HG02588 (cell line): ENCODE measurements around the gene CNBD2.
"Not testable (repeated sequence)": the region's sequence is repeated elsewhere in the genome, so short reads cannot be mapped to it uniquely, and the experiment has no call there.

Source experiments
- ATAC-seq: cut with Tn5 transposase; IDR thresholded peaks from one replicate; pipeline ENCODE4 v1.9.1; 2021; ENCODE audit warnings: mild to moderate bottlenecking, moderate library complexity; ENCODE audit not compliant: unreplicated experiment

CNBD2 gene

GRCh38 chr20:35967979-35968640, at the start of gene CNBD2:
CNBD2 (plus strand) TSS chr20:35968590; CDS start chr20:35968763, 173 bp downstream.
- ATAC-seq = no peak

GRCh38 chr20:35920523-35920922, 47.9 kb upstream of the CNBD2 start:
- no peak for ATAC-seq

DNA sequence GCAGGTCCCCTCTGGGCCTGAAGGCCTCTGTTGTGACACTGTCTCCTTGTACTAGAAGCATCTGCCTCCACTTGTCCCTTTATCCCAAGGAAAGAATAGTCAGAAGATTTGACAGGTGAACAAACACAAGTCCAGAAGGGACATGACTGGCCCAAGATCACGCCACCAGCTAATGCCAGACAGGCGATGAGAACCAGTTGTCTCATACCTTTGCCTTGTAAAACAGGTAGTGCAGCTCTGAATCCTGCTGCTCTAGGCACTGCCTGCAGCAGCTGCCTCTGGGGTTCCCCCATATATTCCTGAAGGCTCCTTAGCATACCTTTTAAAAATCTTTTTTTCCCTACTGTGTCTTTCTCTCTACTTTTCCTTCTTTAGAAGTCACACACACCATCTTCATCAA, 39.1 kb upstream of the CNBD2 start:
- ATAC-seq = no peak

GRCh38 chr20:35934050-35934449, 34.3 kb upstream of the CNBD2 start:
- ATAC-seq = no peak

GRCh38 chr20:35939264-35939663, 29.1 kb upstream of the CNBD2 start:
- ATAC-seq = no peak

- ATAC-seq = no peak
These were observed 26.8 kb upstream of the CNBD2 start for GRCh38 chr20:35941620-35942019.

GRCh38 chr20:35942243-35942642, 26.1 kb upstream of the CNBD2 start:
- ATAC-seq = no peak

GRCh38 chr20:35947489-35947888, 20.9 kb upstream of the CNBD2 start:
- no peak for ATAC-seq

- ATAC-seq = no peak
These were observed 20.5 kb upstream of the CNBD2 start for GRCh38 chr20:35947907-35948306.

DNA sequence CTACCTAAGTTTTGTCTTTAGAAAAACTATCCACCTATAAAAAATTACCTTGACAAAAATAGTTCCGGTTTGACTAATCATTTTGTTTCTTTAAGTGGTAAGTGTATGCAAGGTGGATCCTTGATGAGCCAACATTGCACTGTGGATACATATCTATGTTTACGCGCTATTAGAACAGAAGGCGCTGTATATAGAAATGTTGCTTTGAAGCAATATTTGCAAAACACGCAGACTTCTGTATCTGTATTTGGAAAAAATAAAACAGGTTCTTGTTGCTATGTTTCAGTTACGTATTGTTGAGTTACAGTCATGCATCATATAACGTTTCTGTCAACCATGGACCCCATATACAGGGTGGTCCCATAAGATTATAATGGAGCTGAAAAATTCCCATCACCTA, 18.3 kb upstream of the CNBD2 start:
- no peak for ATAC-seq

GRCh38 chr20:35952080-35952479, 16.3 kb upstream of the CNBD2 start:
- ATAC-seq = not testable (repeated sequence)

GRCh38 chr20:35952480-35953386, 15.7 kb upstream of the CNBD2 start:
- ATAC-seq = no peak

GRCh38 chr20:35953387-35954199, 14.8 kb upstream of the CNBD2 start:
- ATAC-seq = peak; percentile 34

GRCh38 chr20:35954200-35954906, 14.0 kb upstream of the CNBD2 start, which contains the start of gene SCAND1:
SCAND1 (minus strand) TSS chr20:35954502; CDS start chr20:35954284, 218 bp downstream.
- ATAC-seq = peak; percentile 80

DNA sequence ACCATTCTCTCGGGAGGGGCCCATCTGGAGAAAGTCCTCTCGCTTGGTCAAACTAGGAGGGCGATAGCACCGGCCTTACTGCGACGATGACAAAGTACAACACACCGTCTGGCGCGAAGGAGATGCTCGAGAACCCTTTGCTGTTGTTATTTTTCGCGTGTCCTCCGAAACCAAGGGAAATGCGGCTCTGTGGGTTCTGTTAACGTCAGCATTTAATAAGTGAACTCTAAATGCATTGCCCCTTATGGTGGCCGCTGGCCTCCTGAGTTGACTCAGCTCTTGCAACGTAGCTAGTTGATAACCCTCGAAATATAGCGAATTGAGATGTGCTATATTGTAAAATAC, 13.5 kb upstream of the CNBD2 start:
- ATAC-seq = no peak

DNA sequence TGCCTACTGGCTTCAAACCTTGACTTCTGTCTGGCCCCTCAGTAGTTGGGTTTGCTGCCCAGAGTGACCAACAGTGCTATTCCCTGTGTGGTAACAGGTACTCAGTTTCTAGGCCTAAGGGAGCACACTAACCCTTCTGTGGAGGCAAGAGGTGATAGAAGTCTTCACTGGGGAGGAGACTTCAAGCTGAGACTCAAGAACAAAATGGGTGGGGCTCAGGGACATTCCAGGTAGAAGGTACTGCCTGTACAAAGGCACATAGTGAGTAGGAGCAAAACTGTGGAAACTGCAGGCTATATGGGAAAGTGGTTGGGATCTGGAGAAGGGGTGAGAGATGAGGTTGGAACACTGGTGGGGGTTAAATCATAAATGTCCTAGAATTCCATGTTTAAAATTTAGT, 11.8 kb upstream of the CNBD2 start:
- no peak for ATAC-seq

GRCh38 chr20:35959291-35959690, 9.1 kb upstream of the CNBD2 start:
- ATAC-seq = not testable (repeated sequence)

DNA sequence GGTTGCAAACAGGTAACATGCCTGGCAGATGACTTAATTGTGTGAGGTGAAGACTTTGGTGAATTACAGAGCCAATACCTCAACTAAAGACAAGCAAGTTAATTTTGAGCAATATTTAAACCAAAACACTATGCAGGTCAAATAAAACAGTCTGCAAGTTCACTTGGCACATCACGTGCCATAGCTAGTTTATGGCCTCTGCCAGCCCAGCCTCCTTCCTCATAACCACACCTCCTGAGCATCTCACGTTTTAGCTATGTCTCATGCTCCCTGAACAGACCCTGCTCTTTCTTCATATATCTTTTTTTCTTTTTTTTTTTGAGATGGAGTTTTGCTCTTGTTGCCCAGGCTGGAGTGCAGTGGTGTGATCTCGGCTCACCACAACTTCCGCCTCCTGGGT, 4.5 kb upstream of the CNBD2 start:
- no peak for ATAC-seq

- ATAC-seq = no peak
These were observed 540 bp downstream of the CNBD2 start for GRCh38 chr20:35968930-35969329.

- no peak for ATAC-seq
These were observed 3.6 kb downstream of the CNBD2 start for GRCh38 chr20:35971981-35972380.

DNA sequence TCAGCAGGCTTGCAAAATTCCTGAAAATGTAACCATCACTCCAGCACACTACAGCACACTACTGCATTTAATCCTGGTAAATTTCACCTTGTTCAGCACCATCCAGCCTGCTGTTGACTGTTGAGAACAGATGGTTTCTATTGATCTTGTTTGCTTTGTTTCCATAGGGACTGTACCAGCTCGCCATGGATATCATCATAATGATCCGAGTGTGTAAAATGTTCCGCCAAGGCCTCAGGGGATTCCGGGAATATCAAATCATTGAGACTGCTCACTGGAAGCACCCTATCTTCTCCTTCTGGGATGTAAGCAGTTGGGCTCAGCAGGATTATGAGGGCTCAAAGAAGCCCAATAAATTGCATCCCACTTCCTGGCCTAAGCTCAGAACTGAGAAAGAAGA, 4.1 kb downstream of the CNBD2 start:
- ATAC-seq = no peak
